ENCODE results near the gene CAMLG. TPM values are rescaled to one million over a fixed set of nuclear protein-coding genes. Genes with fewer than 3 reads are reported as not detected.

The CAMLG gene
- total and polyA plus RNA-seq, 2 of the 13 experiments (the other 11 are each of a cell fraction or from before 2014, with no cell fraction given), result 14.2 to 19.8 TPM

DNA sequence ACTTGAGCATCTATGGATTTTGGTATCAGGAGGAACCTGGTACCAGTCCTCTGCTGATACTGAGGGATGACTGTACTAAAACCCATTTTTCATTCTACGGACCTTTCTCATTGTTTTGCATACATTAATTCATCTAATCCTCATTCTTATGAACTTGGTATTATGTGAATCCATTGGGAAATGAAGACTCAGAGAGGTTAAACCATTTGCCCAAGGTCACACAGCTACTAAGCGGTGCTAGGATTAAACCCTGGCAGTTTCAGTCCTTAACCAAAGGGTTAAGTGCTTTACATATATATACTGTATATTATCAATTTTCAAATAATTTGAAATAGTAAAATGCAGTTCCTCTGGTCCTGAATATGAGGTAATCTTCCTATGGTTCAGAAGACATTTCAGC is 3.8 kb downstream of the CAMLG start:
- ChIA-PET CTCF (ENCODE audit: low intra/inter-chr PET ratio, low total read pairs) (no interaction called here), POLR2A (no interaction called here)
- H3K9me3 ChIP-seq (ENCODE audit: low read length), result no peaks in the 10 kb centered on the region
- ATAC-seq (no peak), DNase-seq (ENCODE audit: low spot score) (no peak), FAIRE-seq (no peak)
- no peaks in the 10 kb centered on the region; a peak in 1 of 5 replicates for H3K27me3 ChIP-seq (ENCODE audit: control insufficient read depth in 1 of 2, insufficient read depth in 2 of 2, low read length in 2 of 2)
- H3K4me2 ChIP-seq (ENCODE audit: low read depth, low read length), result no peak overlapping the region
- H3K79me2 ChIP-seq (ENCODE audit: insufficient read depth, low read length), result peaks cover 22% of the 10 kb centered on the region
- H3K9ac ChIP-seq (ENCODE audit: insufficient read depth, low read depth, low read length), result no peak overlapping the region
- intact Hi-C loops (cut with micrococcal nuclease; ENCODE audit: unreplicated experiment), result no loop called here
- BruUV-seq (replicated peaks), result no TSS peak
- H2AFZ ChIP-seq (ENCODE audit: low read length), result no peak overlapping the region
- in situ Hi-C loops (cut with HindIII; ENCODE audit: extremely low pct_ligation_motif_present, low pct_unique_long_range_greater_than_20kb), result no loop called here
- peaks cover 0 to 7% of the 10 kb centered on the region in 2 experiments; a peak in 2 of 5 replicates for H3K36me3 ChIP-seq (replicated peaks in 1 of 2; ENCODE audit: control insufficient read depth in 1 of 2, insufficient read depth in 2 of 2, low read length in 2 of 2)
- TF ChIP-seq TFAP4 (IDR thresholded peaks at IDR 0.05; ENCODE audit: borderline replicate concordance, low read depth), result no peak
- peak; percentile 33; the same call in 1 of the 2 replicates for TF ChIP-seq ZNF768 (CRISPR knock-in tag; IDR thresholded peaks at IDR 0.05)
- no peak overlapping the region for H3K4me3 ChIP-seq (replicated peaks in 1 of 3; ENCODE audit: insufficient read depth in 1 of 3, low read depth in 2 of 3, low read length in 3 of 3)
- WGBS (ENCODE audit: low lambda C conversion rate), result 94% methylated on average over 2 of the region's 2 CpGs
- peaks cover 2% of the 10 kb centered on the region; the same call in 1 of the 2 replicates for H4K20me1 ChIP-seq (ENCODE audit: insufficient read depth, low read length)
- peaks cover 31% of the 10 kb centered on the region for H3K4me1 ChIP-seq (ENCODE audit: insufficient read depth, low read length)
- H3K27ac ChIP-seq (ENCODE audit: extremely low read length, insufficient read depth, low read length), result no peak overlapping the region

DNA sequence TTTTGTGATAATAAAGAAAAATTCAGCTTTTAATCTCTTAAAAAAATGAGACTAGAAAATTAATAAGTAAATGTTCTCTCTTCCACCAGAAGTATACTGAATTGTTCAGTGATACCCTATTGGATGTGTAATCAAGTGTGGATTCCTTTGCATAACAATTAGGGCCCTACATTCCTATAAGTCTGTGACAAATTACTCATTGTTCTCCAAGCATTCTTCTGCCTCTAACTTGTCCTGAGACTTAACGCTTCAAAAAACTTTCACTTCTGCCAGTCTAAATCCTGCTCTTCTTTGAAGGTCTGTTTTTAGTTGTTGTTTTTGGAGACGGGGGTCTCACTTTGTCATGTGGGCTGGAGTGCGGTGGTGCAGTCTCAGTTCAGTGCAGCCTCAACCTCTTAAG is 11.1 kb downstream of the CAMLG start:
- ATAC-seq (no peak), DNase-seq (ENCODE audit: low spot score) (no peak), FAIRE-seq (no peak)
- CTCF ChIA-PET (ENCODE audit: low intra/inter-chr PET ratio, low total read pairs), result no interaction called here
- H3K9me3 ChIP-seq (ENCODE audit: low read length), result no peaks in the 10 kb centered on the region
- no peak overlapping the region for H3K9ac ChIP-seq (ENCODE audit: insufficient read depth, low read depth, low read length)
- no TSS peak for BruUV-seq (replicated peaks)
- H3K4me2 ChIP-seq (ENCODE audit: low read depth, low read length), result no peak overlapping the region
- POLR2A ChIA-PET, result no interaction called here
- in situ Hi-C loops (cut with HindIII; ENCODE audit: extremely low pct_ligation_motif_present, low pct_unique_long_range_greater_than_20kb) (no loop called here), intact Hi-C loops (cut with micrococcal nuclease; ENCODE audit: unreplicated experiment) (no loop called here)
- 100% methylated on average over 3 of the region's 3 CpGs for WGBS (ENCODE audit: low lambda C conversion rate)
- no peaks in the 10 kb centered on the region for H3K27me3 ChIP-seq (ENCODE audit: control insufficient read depth in 1 of 2, insufficient read depth in 2 of 2, low read length in 2 of 2)
- TF ChIP-seq ZNF816 (CRISPR knock-in tag; IDR thresholded peaks at IDR 0.05; ENCODE audit: borderline replicate concordance), result no peak
- no peak for TF ChIP-seq CBFB (CRISPR knock-in tag; IDR thresholded peaks at IDR 0.05)
- no peak for TF ChIP-seq ZNF777 (CRISPR knock-in tag; IDR thresholded peaks at IDR 0.05)
- no peak for TF ChIP-seq ZNF232 (CRISPR knock-in tag; IDR thresholded peaks at IDR 0.05; ENCODE audit: borderline replicate concordance)
- no peak for TF ChIP-seq MNT (IDR thresholded peaks at IDR 0.05)
- no peak for TF ChIP-seq TCF7L2 (IDR thresholded peaks at IDR 0.05; ENCODE audit: low read depth, low read length)
- H4K20me1 ChIP-seq (ENCODE audit: insufficient read depth, low read length), result no peaks in the 10 kb centered on the region
- H3K4me3 ChIP-seq (replicated peaks in 1 of 3; ENCODE audit: insufficient read depth in 1 of 3, low read depth in 2 of 3, low read length in 3 of 3), result no peak overlapping the region
- H3K36me3 ChIP-seq (replicated peaks in 1 of 2; ENCODE audit: control insufficient read depth in 1 of 2, insufficient read depth in 2 of 2, low read length in 2 of 2), result no peaks in the 10 kb centered on the region
- no peaks in the 10 kb centered on the region for H3K79me2 ChIP-seq (ENCODE audit: insufficient read depth, low read length)
- no peak overlapping the region for H2AFZ ChIP-seq (ENCODE audit: low read length)
- no peaks in the 10 kb centered on the region for H3K4me1 ChIP-seq (ENCODE audit: insufficient read depth, low read length)
- H3K27ac ChIP-seq (ENCODE audit: extremely low read length, insufficient read depth, low read length), result no peak overlapping the region
